H1 (cell line): ENCODE measurements around the gene LBP. TPM values are rescaled to one million over a fixed set of nuclear protein-coding genes. Genes with fewer than 3 reads are reported as not detected.

Source experiments
- JUND ChIP-seq: IDR thresholded peaks from 2 replicates; pipeline ENCODE4 v1.6.1; 2011; ENCODE audit warnings: mild to moderate bottlenecking, improper control_type of control experiment, low read length
- USF2 ChIP-seq: IDR thresholded peaks from 2 replicates; pipeline ENCODE4 v1.6.1; 2011; ENCODE audit warnings: low read length, improper control_type of control experiment
- polyA plus RNA-seq, 7 experiments: library from polyadenylated mRNA; depleted of rRNA in 3 of 7; stranded (reverse) in 5 of 7; unstranded in 2 of 7; fragments of >200 nt in 5 of 7; fragments of 200-250 nt in 2 of 7; gene quantifications; 1 replicate in 5 of 7; 2 replicates in 1 of 7; 4 replicates in 1 of 7; pipeline versions ENCODE4 v1.2.1 to v1.2.3, GENCODE V29; 2011 to 2013; ENCODE audit warnings: missing spikeins in 2 of 7, mixed read lengths in 2 of 7
- total RNA-seq: library from RNA; stranded (reverse); fragmentation: NEBNext Ultra II Directional; extraction: Animal tissue kit (Norgen Biotek cat#: 25700); gene quantifications from 2 replicates; pipeline ENCODE4 v1.2.1, GENCODE V29; 2021

The LBP gene
- total and polyA plus RNA-seq, 2 of the 8 experiments (the other 6 are each of a cell fraction or from before 2014, with no cell fraction given), result 0.60 to 0.63 TPM

- no peak for TF ChIP-seq JUND
- TF ChIP-seq USF2, result no peak
These were observed 56.5 kb downstream of the LBP start (continued) for GRCh38 chr20:38402816-38403215.
